Glutamatergic neuron (in vitro differentiated cells): Measurements from ENCODE around the gene LGR4. TPM values are rescaled to one million over a fixed set of nuclear protein-coding genes. Genes with fewer than 3 reads are reported as not detected.

Experiments
- DNase-seq: peaks from one replicate; pipeline ENCODE4 v3.0.0; 2022
- H3K27ac Mint-ChIP-seq: one replicate; pipeline ENCODE4 v1.8.0; 2020; ENCODE audit warnings: mild to moderate bottlenecking, mixed read lengths, inconsistent platforms; ENCODE audit not compliant: unreplicated experiment
- H3K27me3 Mint-ChIP-seq: one replicate; pipeline ENCODE4 v1.8.0; 2020; ENCODE audit warnings: mild to moderate bottlenecking, moderate library complexity, mixed read lengths, inconsistent platforms; ENCODE audit not compliant: unreplicated experiment
- H3K36me3 Mint-ChIP-seq: one replicate; pipeline ENCODE4 v1.8.0; 2020; ENCODE audit warnings: mild to moderate bottlenecking, mixed read lengths, inconsistent platforms; ENCODE audit not compliant: unreplicated experiment
- H3K4me1 Mint-ChIP-seq: one replicate; pipeline ENCODE4 v1.8.0; 2020; ENCODE audit warnings: mild to moderate bottlenecking, low read depth, mixed read lengths, inconsistent platforms; ENCODE audit not compliant: unreplicated experiment
- H3K4me3 Mint-ChIP-seq: one replicate; pipeline ENCODE4 v1.8.0; 2020; ENCODE audit warnings: mild to moderate bottlenecking, mixed read lengths, inconsistent platforms; ENCODE audit not compliant: unreplicated experiment
- H3K9me3 Mint-ChIP-seq: one replicate; pipeline ENCODE4 v1.8.0; 2020; ENCODE audit warnings: mild to moderate bottlenecking, moderate library complexity, mixed read lengths, inconsistent platforms; ENCODE audit not compliant: unreplicated experiment
- total RNA-seq: library from RNA; stranded (reverse); fragmentation: NEBNext Ultra II Directional; extraction: Animal tissue kit (Norgen Biotek cat#: 25700); gene quantifications from one replicate; pipeline ENCODE4 v1.2.1, GENCODE V29; 2021; ENCODE audit not compliant: unreplicated experiment
- TF ChIP-seq, protein P1 (sequence below): fragments of 200-600 bp; sonication (generic); IDR thresholded peaks from one replicate; pipeline ENCODE4 v1.5.0; 2021; ENCODE audit not compliant: partially characterized antibody, unreplicated experiment

Gene LGR4
- total RNA-seq, 1 donor from 2014 or later = 87.1 TPM

- peaks cover 2% of the 10 kb centered on the region for H3K9me3 Mint-ChIP-seq
- H3K4me1 Mint-ChIP-seq = no peaks in the 10 kb centered on the region
- no peak for DNase-seq
- H3K27ac Mint-ChIP-seq = no peak overlapping the region
- no peaks in the 10 kb centered on the region for H3K36me3 Mint-ChIP-seq
- TF ChIP-seq, protein P1, sequence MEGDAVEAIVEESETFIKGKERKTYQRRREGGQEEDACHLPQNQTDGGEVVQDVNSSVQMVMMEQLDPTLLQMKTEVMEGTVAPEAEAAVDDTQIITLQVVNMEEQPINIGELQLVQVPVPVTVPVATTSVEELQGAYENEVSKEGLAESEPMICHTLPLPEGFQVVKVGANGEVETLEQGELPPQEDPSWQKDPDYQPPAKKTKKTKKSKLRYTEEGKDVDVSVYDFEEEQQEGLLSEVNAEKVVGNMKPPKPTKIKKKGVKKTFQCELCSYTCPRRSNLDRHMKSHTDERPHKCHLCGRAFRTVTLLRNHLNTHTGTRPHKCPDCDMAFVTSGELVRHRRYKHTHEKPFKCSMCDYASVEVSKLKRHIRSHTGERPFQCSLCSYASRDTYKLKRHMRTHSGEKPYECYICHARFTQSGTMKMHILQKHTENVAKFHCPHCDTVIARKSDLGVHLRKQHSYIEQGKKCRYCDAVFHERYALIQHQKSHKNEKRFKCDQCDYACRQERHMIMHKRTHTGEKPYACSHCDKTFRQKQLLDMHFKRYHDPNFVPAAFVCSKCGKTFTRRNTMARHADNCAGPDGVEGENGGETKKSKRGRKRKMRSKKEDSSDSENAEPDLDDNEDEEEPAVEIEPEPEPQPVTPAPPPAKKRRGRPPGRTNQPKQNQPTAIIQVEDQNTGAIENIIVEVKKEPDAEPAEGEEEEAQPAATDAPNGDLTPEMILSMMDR = no peak
- H3K27me3 Mint-ChIP-seq = no peaks in the 10 kb centered on the region
- H3K4me3 Mint-ChIP-seq = no peak overlapping the region
Measured at GRCh38 chr11:27357250-27357649, 115.3 kb downstream of the LGR4 start.

DNA sequence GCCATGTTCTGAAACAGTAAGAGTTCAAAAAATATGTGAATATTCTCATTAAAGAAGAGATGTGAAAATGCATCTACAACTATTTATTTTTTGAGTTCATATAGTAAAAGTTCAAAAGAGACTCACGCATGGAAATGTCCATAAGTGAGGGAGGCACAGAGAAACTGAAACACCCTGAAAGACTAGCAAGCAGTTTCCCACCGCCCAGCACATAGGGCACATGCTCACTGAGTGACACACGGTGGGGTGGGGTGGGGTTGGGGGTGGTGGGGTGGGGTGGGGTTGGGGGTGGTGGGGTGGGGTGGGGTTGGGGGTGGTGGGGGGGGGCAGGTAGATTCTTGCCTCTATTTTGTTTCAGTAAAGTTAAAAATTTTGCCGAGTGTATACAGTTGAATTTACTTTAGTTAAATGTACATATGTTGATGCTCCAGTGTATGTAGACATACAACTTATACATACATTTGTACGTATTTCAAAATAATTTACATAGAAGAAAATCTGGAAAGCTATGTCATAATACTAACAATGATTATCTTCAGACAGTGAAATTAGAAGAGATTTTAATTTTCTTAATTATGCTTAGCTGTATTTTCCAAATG, 115.9 kb downstream of the LGR4 start:
- Mint-ChIP-seq H3K27me3 (no peaks in the 10 kb centered on the region), H3K4me3 (no peak overlapping the region), H3K36me3 (no peaks in the 10 kb centered on the region), H3K9me3 (peaks cover 2% of the 10 kb centered on the region), H3K27ac (no peak overlapping the region), H3K4me1 (no peaks in the 10 kb centered on the region)
- no peak for DNase-seq
- TF ChIP-seq, protein P1 = no peak

- Mint-ChIP-seq H3K4me1 (no peaks in the 10 kb centered on the region), H3K27ac (no peak overlapping the region)
- TF ChIP-seq, protein P1 = no peak
Measured at GRCh38 chr11:27355575-27356104, 117.0 kb downstream of the LGR4 start.

DNA sequence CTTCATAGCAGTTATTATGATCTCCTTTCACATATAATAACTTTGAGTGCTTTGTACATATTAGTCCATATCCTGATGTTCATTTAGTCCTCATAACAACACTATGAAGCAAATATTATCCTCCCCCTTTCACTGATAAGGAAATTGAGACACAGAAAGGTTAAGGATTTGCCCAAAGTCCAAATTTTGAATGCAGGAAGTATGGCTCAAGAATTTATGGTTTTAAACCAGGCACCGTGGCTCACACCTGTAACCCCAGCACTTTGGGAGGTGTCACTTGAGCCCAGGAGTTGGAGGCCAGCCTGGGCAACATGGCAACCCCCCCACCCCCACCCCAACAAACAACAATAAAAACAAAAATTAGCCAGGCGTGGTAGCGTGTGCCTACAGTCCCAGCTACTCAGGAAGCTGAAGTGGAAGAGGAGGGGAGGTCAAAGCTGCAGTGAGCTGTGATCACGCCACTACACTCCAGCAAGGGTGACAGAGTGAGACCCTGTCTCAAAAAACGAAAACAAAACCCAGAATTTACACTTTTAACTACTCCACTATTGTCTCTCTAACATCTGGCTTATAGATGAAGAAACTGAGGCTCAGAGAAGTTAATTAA, 118.1 kb downstream of the LGR4 start:
- Mint-ChIP-seq H3K27ac (no peak overlapping the region), H3K36me3 (no peaks in the 10 kb centered on the region), H3K27me3 (no peaks in the 10 kb centered on the region), H3K4me3 (no peak overlapping the region), H3K4me1 (peaks cover 4% of the 10 kb centered on the region), H3K9me3 (peaks cover 2% of the 10 kb centered on the region)
- TF ChIP-seq, protein P1 = no peak
- no peak for DNase-seq

More at GRCh38 chr11:27355575-27356104, 117.0 kb downstream of the LGR4 start:
- no peak overlapping the region for H3K4me3 Mint-ChIP-seq
- no peak for DNase-seq
- H3K36me3 Mint-ChIP-seq = no peaks in the 10 kb centered on the region
- no peaks in the 10 kb centered on the region for H3K27me3 Mint-ChIP-seq
- peaks cover 2% of the 10 kb centered on the region for H3K9me3 Mint-ChIP-seq
